GF-D8 (cell line): ENCODE data around the gene KCNIP4.
"Not testable (repeated sequence)": the region's sequence is repeated elsewhere in the genome, so short reads cannot be mapped to it uniquely, and the experiment has no call there.

ENCODE experiments used
- DNase-seq: peaks from one replicate; lab custom pipeline; 2025; lab: John Stamatoyannopoulos, UW

The KCNIP4 gene

GRCh38 chr4:21948347-21949072, at the start of gene KCNIP4:
KCNIP4 (minus strand) TSS chr4:21948772.
- DNase-seq = no peak

- DNase-seq = not testable (repeated sequence)
Observed at GRCh38 chr4:21996618-21997017, 48.0 kb upstream of the KCNIP4 start.

- DNase-seq = no peak
Observed at GRCh38 chr4:21992330-21992729, 43.8 kb upstream of the KCNIP4 start.

- DNase-seq = no peak
Observed at GRCh38 chr4:21991562-21991961, 43.0 kb upstream of the KCNIP4 start.

GRCh38 chr4:21991050-21991449, 42.5 kb upstream of the KCNIP4 start:
- DNase-seq = no peak

- DNase-seq = no peak
Observed at GRCh38 chr4:21989351-21989750, 40.8 kb upstream of the KCNIP4 start.

- DNase-seq = no peak
Observed at GRCh38 chr4:21986307-21986706, 37.7 kb upstream of the KCNIP4 start.

GRCh38 chr4:21982087-21982486, 33.5 kb upstream of the KCNIP4 start:
- no peak for DNase-seq

- DNase-seq = no peak
Observed at GRCh38 chr4:21979196-21979595, 30.6 kb upstream of the KCNIP4 start.

- no peak for DNase-seq
Observed at GRCh38 chr4:21976166-21976565, 27.6 kb upstream of the KCNIP4 start.

- no peak for DNase-seq
Observed at GRCh38 chr4:21973850-21974249, 25.3 kb upstream of the KCNIP4 start.

- no peak for DNase-seq
Observed at GRCh38 chr4:21964762-21965319, 16.3 kb upstream of the KCNIP4 start.

- DNase-seq = no peak
Observed at GRCh38 chr4:21962691-21963090, 14.1 kb upstream of the KCNIP4 start.

- DNase-seq = no peak
Observed at GRCh38 chr4:21960793-21961192, 12.2 kb upstream of the KCNIP4 start.

GRCh38 chr4:21954916-21955315, 6.3 kb upstream of the KCNIP4 start:
- no peak for DNase-seq

- no peak for DNase-seq
Observed at GRCh38 chr4:21953653-21954052, 5.1 kb upstream of the KCNIP4 start.

GRCh38 chr4:21952549-21952948, 4.0 kb upstream of the KCNIP4 start:
- no peak for DNase-seq

GRCh38 chr4:21949073-21949457, 493 bp upstream of the KCNIP4 start:
- no peak for DNase-seq

GRCh38 chr4:21947791-21948346, 703 bp downstream of the KCNIP4 start:
- no peak for DNase-seq

- no peak for DNase-seq
Observed at GRCh38 chr4:21946858-21947257, 1.7 kb downstream of the KCNIP4 start.

GRCh38 chr4:21921526-21922180, 26.9 kb downstream of the KCNIP4 start:
- no peak for DNase-seq

GRCh38 chr4:21915761-21916160, 32.8 kb downstream of the KCNIP4 start:
- no peak for DNase-seq

GRCh38 chr4:21901831-21902230, 46.7 kb downstream of the KCNIP4 start:
- no peak for DNase-seq
